Gastroesophageal sphincter (tissue), 4 donors: ENCODE results near the gene NPHP3. TPM values are rescaled to one million over a fixed set of nuclear protein-coding genes. Genes with fewer than 3 reads are reported as not detected.

Experiments
- ATAC-seq: fragments of 150-250 bp; one replicate; pipeline ENCODE4 v1.9.1; 2016; ENCODE audit warnings: mild to moderate bottlenecking, moderate library complexity
- H3K27ac ChIP-seq, 4 donors: fragments of 200-600 bp; sonication (generic) in 3 of 4; 1 replicate in 3 of 4; 2 replicates in 1 of 4; pipeline ENCODE4 v1.5.1; 2016 to 2019
- H3K27me3 ChIP-seq: fragments of 200-600 bp; sonication (generic); one replicate; pipeline ENCODE4 v1.5.1; 2019
- H3K36me3 ChIP-seq, 2 donors: fragments of 200-600 bp; sonication (generic); one replicate each; pipeline ENCODE4 v1.5.1; 2019; ENCODE audit warnings: control low read depth in 1 of 2
- H3K4me1 ChIP-seq, 3 donors: fragments of 200-600 bp; sonication (generic); 1 replicate in 2 of 3; 2 replicates in 1 of 3; pipeline ENCODE4 v1.5.1; 2016 to 2019; ENCODE audit warnings: control low read depth in 2 of 3
- H3K4me3 ChIP-seq, 2 donors: fragments of 200-600 bp; sonication (generic); one replicate each; pipeline ENCODE4 v1.5.1; 2019; ENCODE audit warnings: mild to moderate bottlenecking in 1 of 2, moderate library complexity in 1 of 2
- H3K9me3 ChIP-seq, 3 donors: fragments of 200-600 bp; sonication (generic); one replicate each; pipeline ENCODE4 v1.5.1; 2017 to 2019; ENCODE audit warnings: control low read depth in 2 of 3
- EP300 ChIP-seq: sonication (generic); formaldehyde crosslinking; IDR thresholded peaks from one replicate; pipeline ENCODE4 v1.6.1; 2017; ENCODE audit warnings: antibody characterized with exemption, mild to moderate bottlenecking
- POLR2A ChIP-seq, 2 donors: fragments of 450-650 bp; IDR thresholded peaks; one replicate each; pipeline ENCODE4 v1.6.1; 2017; ENCODE audit warnings: antibody characterized with exemption in 2 of 2, mild to moderate bottlenecking in 2 of 2, moderate library complexity in 1 of 2
- POLR2AphosphoS5 ChIP-seq: sonication (generic); formaldehyde crosslinking; IDR thresholded peaks from one replicate; pipeline ENCODE4 v1.6.1; 2017; ENCODE audit warnings: antibody characterized with exemption
- WGBS, 2 donors: methylation state at CpG; one replicate each; pipeline ENCODE4 v1.1.5; 2018; ENCODE audit warnings: low coverage in 1 of 2; 5-methylcytosine and 5-hydroxymethylcytosine counted together
- total RNA-seq, 4 donors: library from RNA; depleted of rRNA; stranded (reverse); fragments of >200 nt; gene quantifications; one replicate each; pipeline ENCODE4 v1.1.0, GENCODE V29; 2016
- TF ChIP-seq, protein P1 (sequence below), 4 experiments: fragments of 200-600 bp in 2 of 4; fragments of 450-650 bp in 2 of 4; sonication (generic) in 1 of 4; IDR thresholded peaks; one replicate each; pipeline ENCODE4 v1.5.1; 2017 to 2019; ENCODE audit warnings: antibody characterized with exemption in 4 of 4, mild to moderate bottlenecking in 2 of 4, moderate library complexity in 2 of 4

Gene NPHP3
- total RNA-seq, 4 donors from 2014 or later, result 20.5 to 49.8 (median 37.6) TPM

- TF ChIP-seq POLR2A (IDR thresholded peaks at IDR 0.05) (no peak), EP300 (no peak), POLR2AphosphoS5 (no peak)
- TF ChIP-seq, protein P1, sequence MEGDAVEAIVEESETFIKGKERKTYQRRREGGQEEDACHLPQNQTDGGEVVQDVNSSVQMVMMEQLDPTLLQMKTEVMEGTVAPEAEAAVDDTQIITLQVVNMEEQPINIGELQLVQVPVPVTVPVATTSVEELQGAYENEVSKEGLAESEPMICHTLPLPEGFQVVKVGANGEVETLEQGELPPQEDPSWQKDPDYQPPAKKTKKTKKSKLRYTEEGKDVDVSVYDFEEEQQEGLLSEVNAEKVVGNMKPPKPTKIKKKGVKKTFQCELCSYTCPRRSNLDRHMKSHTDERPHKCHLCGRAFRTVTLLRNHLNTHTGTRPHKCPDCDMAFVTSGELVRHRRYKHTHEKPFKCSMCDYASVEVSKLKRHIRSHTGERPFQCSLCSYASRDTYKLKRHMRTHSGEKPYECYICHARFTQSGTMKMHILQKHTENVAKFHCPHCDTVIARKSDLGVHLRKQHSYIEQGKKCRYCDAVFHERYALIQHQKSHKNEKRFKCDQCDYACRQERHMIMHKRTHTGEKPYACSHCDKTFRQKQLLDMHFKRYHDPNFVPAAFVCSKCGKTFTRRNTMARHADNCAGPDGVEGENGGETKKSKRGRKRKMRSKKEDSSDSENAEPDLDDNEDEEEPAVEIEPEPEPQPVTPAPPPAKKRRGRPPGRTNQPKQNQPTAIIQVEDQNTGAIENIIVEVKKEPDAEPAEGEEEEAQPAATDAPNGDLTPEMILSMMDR (IDR thresholded peaks at IDR 0.05), result no peak
- peaks cover 0 to 22% (median 6%) of the 10 kb centered on the region in 3 donors for H3K4me1 ChIP-seq
- H3K9me3 ChIP-seq, result no peaks in the 10 kb centered on the region
- H3K36me3 ChIP-seq, result no peaks in the 10 kb centered on the region
- WGBS, 2 donors, result 71 to 92% methylated on average over 2 of the region's 2 CpGs
- no peak overlapping the region for H3K27ac ChIP-seq
- H3K27me3 ChIP-seq, result no peaks in the 10 kb centered on the region
- no peak for ATAC-seq
- no peak overlapping the region for H3K4me3 ChIP-seq
Observed at GRCh38 chr3:132655471-132655870, 66.7 kb downstream of the NPHP3 start.

- peaks cover 0 to 22% (median 6%) of the 10 kb centered on the region in 3 donors for H3K4me1 ChIP-seq
- H3K27ac ChIP-seq, result no peak overlapping the region
- no peak overlapping the region for H3K4me3 ChIP-seq
- TF ChIP-seq POLR2A (IDR thresholded peaks at IDR 0.05), result no peak
- TF ChIP-seq, protein P1 (IDR thresholded peaks at IDR 0.05), result no peak
- TF ChIP-seq POLR2AphosphoS5, result no peak
- TF ChIP-seq EP300, result no peak
- no peaks in the 10 kb centered on the region for H3K36me3 ChIP-seq
- WGBS, 2 donors, result 88 to 92% methylated on average over 5 of the region's 5 CpGs
- ATAC-seq, result no peak
- H3K9me3 ChIP-seq, result no peaks in the 10 kb centered on the region
- no peaks in the 10 kb centered on the region for H3K27me3 ChIP-seq
Observed at GRCh38 chr3:132654721-132655120, 67.5 kb downstream of the NPHP3 start.

GRCh38 chr3:132654190-132654589 lies 68.0 kb downstream of the NPHP3 start:
- H3K36me3 ChIP-seq, result no peaks in the 10 kb centered on the region
- WGBS, 2 donors, result 95 to 100% methylated on average over 2 of the region's 2 CpGs
- no peak overlapping the region for H3K27ac ChIP-seq
- H3K9me3 ChIP-seq, result no peaks in the 10 kb centered on the region
- no peak overlapping the region for H3K4me3 ChIP-seq
- ATAC-seq, result no peak
- TF ChIP-seq, protein P1 (IDR thresholded peaks at IDR 0.05), result no peak
- TF ChIP-seq EP300 (no peak), POLR2A (IDR thresholded peaks at IDR 0.05) (no peak), POLR2AphosphoS5 (no peak)
- H3K4me1 ChIP-seq, result peaks cover 0 to 22% (median 6%) of the 10 kb centered on the region in 3 donors
- H3K27me3 ChIP-seq, result no peaks in the 10 kb centered on the region

DNA sequence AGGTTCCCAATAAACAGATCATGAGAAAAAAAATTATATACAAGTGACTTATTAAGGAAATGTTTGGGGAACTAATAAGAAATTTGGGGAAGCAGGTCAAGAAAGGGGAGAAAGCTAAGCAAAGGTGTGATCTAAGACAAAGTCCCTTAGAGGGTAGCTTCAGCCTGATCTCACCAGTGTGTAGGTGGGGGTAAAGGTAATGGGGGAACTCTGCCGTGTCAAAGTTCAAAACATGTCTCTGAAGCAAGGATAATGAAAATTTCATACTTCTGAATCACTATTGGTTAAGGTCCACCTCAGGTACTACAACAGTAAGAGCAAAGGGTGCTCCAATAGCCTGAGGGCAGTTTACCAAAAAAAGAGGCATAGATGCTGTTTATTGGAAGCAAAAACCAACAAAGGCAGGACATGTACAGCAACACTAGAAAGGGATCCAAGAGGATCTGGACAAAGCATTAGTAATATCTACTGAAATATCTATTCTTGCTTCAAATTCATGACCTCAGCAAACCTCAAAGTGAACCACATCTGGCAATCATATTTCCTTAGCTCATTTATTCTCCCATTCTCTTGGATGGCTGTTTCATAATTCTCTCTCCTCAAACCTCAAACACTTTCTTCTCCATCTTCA lies 69.5 kb downstream of the NPHP3 start:
- Histone ChIP-seq H3K27ac (no peak overlapping the region), H3K9me3 (no peaks in the 10 kb centered on the region), H3K4me3 (no peak overlapping the region), H3K36me3 (no peaks in the 10 kb centered on the region), H3K4me1 (peaks cover 0 to 8% (median 0%) of the 10 kb centered on the region in 3 donors), H3K27me3 (no peaks in the 10 kb centered on the region)
- WGBS, 2 donors, result 100% methylated on average over 1 of the region's 1 CpG
- TF ChIP-seq, protein P1 (IDR thresholded peaks at IDR 0.05), result no peak
- TF ChIP-seq POLR2AphosphoS5, result no peak
- no peak for TF ChIP-seq POLR2A (IDR thresholded peaks at IDR 0.05)
- TF ChIP-seq EP300, result no peak
- no peak for ATAC-seq

DNA sequence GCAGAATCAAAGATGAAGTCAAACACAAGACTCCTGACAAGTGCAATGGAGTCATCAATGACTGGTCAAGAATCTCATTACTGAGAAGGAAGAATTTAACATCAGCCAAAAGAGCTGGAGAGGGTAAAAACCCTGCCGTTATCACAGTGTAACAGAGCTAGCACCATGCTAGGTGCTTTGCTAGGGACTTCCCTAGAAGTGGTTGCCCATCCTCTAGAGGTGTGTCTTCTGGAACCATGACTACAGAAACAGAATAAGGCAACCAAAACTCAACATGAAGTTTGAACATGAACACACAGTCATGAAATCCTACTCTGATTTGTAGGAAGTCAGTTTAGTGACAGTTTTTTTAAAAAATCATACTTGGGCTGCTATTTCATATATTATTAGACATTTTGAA lies 72.1 kb downstream of the NPHP3 start:
- no peak overlapping the region for H3K27ac ChIP-seq

More for the DNA sequence above, 72.1 kb downstream of the NPHP3 start:
- Histone ChIP-seq H3K4me1 (peaks cover 0 to 5% (median 0%) of the 10 kb centered on the region in 3 donors), H3K4me3 (no peak overlapping the region), H3K27me3 (no peaks in the 10 kb centered on the region), H3K9me3 (no peaks in the 10 kb centered on the region), H3K36me3 (no peaks in the 10 kb centered on the region)
- WGBS, 2 donors, result 86 to 100% methylated on average over 1 of the region's 1 CpG
- no peak for TF ChIP-seq POLR2AphosphoS5
- TF ChIP-seq POLR2A (IDR thresholded peaks at IDR 0.05), result no peak
- no peak for TF ChIP-seq EP300
- TF ChIP-seq, protein P1 (IDR thresholded peaks at IDR 0.05), result no peak
- no peak for ATAC-seq
